Tibial nerve (tissue), 4 donors: ENCODE results near the gene FAT4. TPM values are rescaled to one million over a fixed set of nuclear protein-coding genes. Genes with fewer than 3 reads are reported as not detected.

Source experiments
- DNase-seq, 2 donors: peaks; one replicate each; pipeline ENCODE4 v3.0.0-alpha.2; 2019; ENCODE audit warnings: low spot score in 2 of 2
- H3K27ac ChIP-seq, 4 donors: fragments of 200-600 bp; sonication (generic) in 3 of 4; one replicate each; pipeline ENCODE4 v1.5.1; 2017 to 2019; ENCODE audit warnings: mild to moderate bottlenecking in 1 of 4
- H3K27me3 ChIP-seq, 2 donors: fragments of 200-600 bp; sonication (generic) in 1 of 2; one replicate each; pipeline versions ENCODE4 v1.5.1 to v1.6.0; 2017 to 2019
- H3K36me3 ChIP-seq, 3 donors: fragments of 200-600 bp; sonication (generic); one replicate each; pipeline ENCODE4 v1.5.1; 2018 to 2019
- H3K4me1 ChIP-seq, 4 donors: fragments of 200-600 bp; sonication (generic) in 3 of 4; one replicate each; pipeline ENCODE4 v1.5.1; 2017 to 2019
- H3K4me3 ChIP-seq, 4 donors: fragments of 200-600 bp; sonication (generic) in 3 of 4; one replicate each; pipeline ENCODE4 v1.5.1; 2017 to 2019; ENCODE audit warnings: mild to moderate bottlenecking in 1 of 4, moderate library complexity in 1 of 4
- H3K9me3 ChIP-seq, 4 donors: fragments of 200-600 bp; sonication (generic) in 3 of 4; one replicate each; pipeline ENCODE4 v1.5.1; 2017 to 2019
- CTCF ChIP-seq, 5 experiments: fragments of 200-600 bp in 3 of 5; fragments of 450-650 bp in 2 of 5; sonication (generic) in 3 of 5; IDR thresholded peaks; one replicate each; pipeline ENCODE4 v1.5.1; 2016 to 2019; ENCODE audit warnings: antibody characterized with exemption in 5 of 5, mild to moderate bottlenecking in 3 of 5, moderate library complexity in 2 of 5
- EP300 ChIP-seq, 2 donors: sonication (generic); formaldehyde crosslinking; IDR thresholded peaks; one replicate each; pipeline ENCODE4 v1.6.1; 2017; ENCODE audit warnings: antibody characterized with exemption in 2 of 2, mild to moderate bottlenecking in 1 of 2
- POLR2A ChIP-seq, 2 donors: fragments of 450-650 bp; IDR thresholded peaks; one replicate each; pipeline ENCODE4 v1.6.1; 2017; ENCODE audit warnings: antibody characterized with exemption in 2 of 2, mild to moderate bottlenecking in 2 of 2, moderate library complexity in 2 of 2
- small RNA-seq: library from RNA; depleted of rRNA; stranded (forward); fragments of <200 nt; gene quantifications from one replicate; pipeline ENCODE3, GENCODE V24; 2016
- total RNA-seq, 4 donors: library from RNA; depleted of rRNA; stranded (reverse); fragments of >200 nt; gene quantifications; one replicate each; pipeline ENCODE4 v1.1.0, GENCODE V29; 2016

FAT4 gene
- total RNA-seq, 4 donors from 2014 or later = 12.3 to 22.7 (median 18.4) TPM

GRCh38 chr4:125360727-125361126 is 46.0 kb downstream of the FAT4 start:
- no peaks in the 10 kb centered on the region for H3K27me3 ChIP-seq
- H3K27ac ChIP-seq = no peak overlapping the region
- no peaks in the 10 kb centered on the region for H3K36me3 ChIP-seq
- no peaks in the 10 kb centered on the region for H3K9me3 ChIP-seq
- no peak for TF ChIP-seq POLR2A (IDR thresholded peaks at IDR 0.05)
- no peak for TF ChIP-seq CTCF (IDR thresholded peaks at IDR 0.05)
- no peak for TF ChIP-seq EP300 (IDR thresholded peaks at IDR 0.05)
- H3K4me3 ChIP-seq = no peak overlapping the region
- no peak for DNase-seq
- H3K4me1 ChIP-seq = no peaks in the 10 kb centered on the region

Small RNA genes lying within 50 kb of the gene (small RNA-seq; reads per million reads assigned to genes)
- gene RF00019 = not detected
